Measurements from ENCODE around the gene GPER1. TPM values are rescaled to one million over a fixed set of nuclear protein-coding genes. Genes with fewer than 3 reads are reported as not detected.

The GPER1 gene
- total RNA-seq, 2 experiments from 2014 or later: not detected

GRCh38 chr7:1076184-1077072 lies 11.5 kb upstream of the GPER1 start:
- no peaks in the 10 kb centered on the region for H3K36me3 Mint-ChIP-seq (ENCODE audit: low read depth)
- H3K9me3 Mint-ChIP-seq: no peaks in the 10 kb centered on the region
- intact Hi-C loops (cut with DNase I, micrococcal nuclease): no loop called here
- CTCF ChIA-PET: no interaction called here
- Histone ChIP-seq H3K4me1 (ENCODE audit: insufficient read depth, low read length) (no peaks in the 10 kb centered on the region), H3K27me3 (ENCODE audit: control insufficient read depth in 1 of 2, insufficient read depth in 2 of 2, low read length in 2 of 2) (no peaks in the 10 kb centered on the region), H3K9me3 (ENCODE audit: control insufficient read depth in 1 of 2, insufficient read depth in 1 of 2, low read length in 2 of 2) (no peaks in the 10 kb centered on the region), H3K4me3 (ENCODE audit: low read length) (no peak overlapping the region), H3K36me3 (ENCODE audit: insufficient read depth, low read length) (no peaks in the 10 kb centered on the region), H3K27ac (ENCODE audit: low read depth in 1 of 2, low read length in 2 of 2) (no peak overlapping the region)
- no peaks in the 10 kb centered on the region for H3K27me3 Mint-ChIP-seq
- ATAC-seq (ENCODE audit: poor library complexity) (no peak), DNase-seq (no peak)
- H3K4me3 Mint-ChIP-seq: no peak overlapping the region
- H3K27ac Mint-ChIP-seq: no peak overlapping the region
- no peak for TF ChIP-seq CTCF (IDR thresholded peaks at IDR 0.05)
- POLR2A ChIA-PET: no interaction called here
- H3K4me1 Mint-ChIP-seq (ENCODE audit: low read depth): no peaks in the 10 kb centered on the region

GRCh38 chr7:1078519-1078918 lies 9.4 kb upstream of the GPER1 start:
- CTCF ChIA-PET: no interaction called here
- no peak for ATAC-seq (ENCODE audit: poor library complexity)

GRCh38 chr7:1078985-1079384 lies 8.9 kb upstream of the GPER1 start:
- CTCF ChIA-PET: no interaction called here

More at GRCh38 chr7:1078519-1078918, 9.4 kb upstream of the GPER1 start:
- Histone ChIP-seq H3K4me1 (ENCODE audit: insufficient read depth, low read length) (no peaks in the 10 kb centered on the region), H3K4me3 (ENCODE audit: low read length) (no peak overlapping the region), H3K27ac (ENCODE audit: low read depth in 1 of 2, low read length in 2 of 2) (no peak overlapping the region), H3K36me3 (ENCODE audit: insufficient read depth, low read length) (no peaks in the 10 kb centered on the region), H3K9me3 (ENCODE audit: control insufficient read depth in 1 of 2, insufficient read depth in 1 of 2, low read length in 2 of 2) (no peaks in the 10 kb centered on the region), H3K27me3 (ENCODE audit: control insufficient read depth in 1 of 2, insufficient read depth in 2 of 2, low read length in 2 of 2) (no peaks in the 10 kb centered on the region)
- Mint-ChIP-seq H3K4me3 (no peak overlapping the region), H3K9me3 (no peaks in the 10 kb centered on the region), H3K27ac (no peak overlapping the region), H3K4me1 (ENCODE audit: low read depth) (no peaks in the 10 kb centered on the region), H3K27me3 (no peaks in the 10 kb centered on the region), H3K36me3 (ENCODE audit: low read depth) (no peaks in the 10 kb centered on the region)
- TF ChIP-seq CTCF (IDR thresholded peaks at IDR 0.05): no peak
- POLR2A ChIA-PET: no interaction called here
- intact Hi-C loops (cut with DNase I, micrococcal nuclease): no loop called here
- no peak for DNase-seq

More at GRCh38 chr7:1078985-1079384, 8.9 kb upstream of the GPER1 start:
- Mint-ChIP-seq H3K27ac (no peak overlapping the region), H3K36me3 (ENCODE audit: low read depth) (no peaks in the 10 kb centered on the region), H3K9me3 (no peaks in the 10 kb centered on the region), H3K27me3 (no peaks in the 10 kb centered on the region), H3K4me1 (ENCODE audit: low read depth) (no peaks in the 10 kb centered on the region), H3K4me3 (no peak overlapping the region)
- Histone ChIP-seq H3K4me3 (ENCODE audit: low read length) (no peak overlapping the region), H3K9me3 (ENCODE audit: control insufficient read depth in 1 of 2, insufficient read depth in 1 of 2, low read length in 2 of 2) (no peaks in the 10 kb centered on the region), H3K27me3 (ENCODE audit: control insufficient read depth in 1 of 2, insufficient read depth in 2 of 2, low read length in 2 of 2) (no peaks in the 10 kb centered on the region), H3K4me1 (ENCODE audit: insufficient read depth, low read length) (no peaks in the 10 kb centered on the region), H3K27ac (ENCODE audit: low read depth in 1 of 2, low read length in 2 of 2) (no peak overlapping the region), H3K36me3 (ENCODE audit: insufficient read depth, low read length) (no peaks in the 10 kb centered on the region)
- intact Hi-C loops (cut with DNase I, micrococcal nuclease): no loop called here
- DNase-seq (no peak), ATAC-seq (ENCODE audit: poor library complexity) (no peak)
- POLR2A ChIA-PET: no interaction called here
- no peak for TF ChIP-seq CTCF (IDR thresholded peaks at IDR 0.05)

All from CD4-positive, alpha-beta T cell (primary cell).